Measurements from ENCODE around the gene ROMO1. TPM values are rescaled to one million over a fixed set of nuclear protein-coding genes. Genes with fewer than 3 reads are reported as not detected.

ROMO1 gene
- total RNA-seq, 1 donor from 2014 or later = 128 TPM

Other genes starting within 250 kb of the ROMO1 start
- gene CEP250, start 243.8 kb upstream of the ROMO1 start, total RNA-seq = 33.1 to 43.6 TPM (median 38.4 TPM) in 3 replicates
- not detected in 3 replicates for gene C20orf173, start 169.8 kb upstream of the ROMO1 start, total RNA-seq
- gene ERGIC3, start 157.3 kb upstream of the ROMO1 start, total RNA-seq = 203 to 278 TPM (median 208 TPM) in 3 replicates
- 1.9 to 8.8 TPM (median 8.6 TPM) in 3 replicates for gene SPAG4, start 83.6 kb upstream of the ROMO1 start, total RNA-seq
- gene CPNE1, start 34.5 kb upstream of the ROMO1 start, total RNA-seq = 127 to 142 TPM (median 142 TPM) in 3 replicates
- 59.0 to 66.5 TPM (median 63.8 TPM) in 3 replicates for gene RBM12, start 34.5 kb upstream of the ROMO1 start, total RNA-seq
- 26.8 to 29.3 TPM (median 27.8 TPM) in 3 replicates for gene NFS1, start 53 bp upstream of the ROMO1 start, total RNA-seq
- gene RBM39, start 42.9 kb downstream of the ROMO1 start, total RNA-seq = 217 to 277 TPM (median 238 TPM) in 3 replicates
- 42.2 to 46.1 TPM (median 44.6 TPM) in 3 replicates for gene PHF20, start 72.6 kb downstream of the ROMO1 start, total RNA-seq